GM12874 (cell line): ENCODE data around the gene TFCP2L1.

Experiments used
- CTCF ChIP-seq: IDR thresholded peaks from 2 replicates; pipeline ENCODE4 v1.5.1; 2011; ENCODE audit warnings: low read depth, mild to moderate bottlenecking, control low read depth, low read length, moderate library complexity; ENCODE audit not compliant: insufficient read depth

Gene TFCP2L1

GRCh38 chr2:121207494-121207893 is 77.5 kb downstream of the TFCP2L1 start:
- TF ChIP-seq CTCF, result no peak

GRCh38 chr2:121205321-121205942 is 79.6 kb downstream of the TFCP2L1 start:
- TF ChIP-seq CTCF, result no peak

GRCh38 chr2:121203591-121204249 is 81.3 kb downstream of the TFCP2L1 start:
- TF ChIP-seq CTCF, result no peak

- TF ChIP-seq CTCF, result no peak
These were observed 82.3 kb downstream of the TFCP2L1 start for GRCh38 chr2:121202541-121203310.

- TF ChIP-seq CTCF, result no peak
These were observed 83.2 kb downstream of the TFCP2L1 start for GRCh38 chr2:121201796-121202195.

GRCh38 chr2:121200419-121201315 is 84.3 kb downstream of the TFCP2L1 start:
- no peak for TF ChIP-seq CTCF

- no peak for TF ChIP-seq CTCF
These were observed 85.0 kb downstream of the TFCP2L1 start for GRCh38 chr2:121200011-121200347.
